ENCODE measurements around the gene COL7A1. TPM values are rescaled to one million over a fixed set of nuclear protein-coding genes. Genes with fewer than 3 reads are reported as not detected.
A peak's percentile ranks its signal among the peaks of the same experiment; 100 is the strongest.

The COL7A1 gene
- total and polyA plus RNA-seq, 2 of the 13 experiments (the other 11 are each of a cell fraction or from before 2014, with no cell fraction given) = 2.7 to 11.7 TPM

GRCh38 chr3:48623851-48624547 is 28.9 kb upstream of the COL7A1 start (continued):
- TF ChIP-seq IKZF5 (CRISPR knock-in tag; IDR thresholded peaks at IDR 0.05) (peak; percentile 49; the same call in 1 of the 2 replicates), ZNF605 (CRISPR knock-in tag; IDR thresholded peaks at IDR 0.05) (no peak), HNF1A (IDR thresholded peaks at IDR 0.05; ENCODE audit: low read depth) (peak; percentile 20; the same call in 1 of the 2 replicates), HNF1A (CRISPR knock-in tag; IDR thresholded peaks at IDR 0.05; ENCODE audit: borderline replicate concordance) (peak; percentile 32; the same call in 1 of the 2 replicates), NCOA1 (CRISPR knock-in tag; IDR thresholded peaks at IDR 0.05) (0 out of 2 replicates have a peak, but pooled peaks have one; percentile 37), IKZF1 (IDR thresholded peaks at IDR 0.05) (no peak), GTF3A (CRISPR knock-in tag; conservative IDR thresholded peaks at IDR 0.05) (no peak), HNF4A (CRISPR knock-in tag; IDR thresholded peaks at IDR 0.05) (no peak), MAFG (CRISPR knock-in tag; IDR thresholded peaks at IDR 0.05) (no peak), ZNF878 (CRISPR knock-in tag; IDR thresholded peaks at IDR 0.05) (0 out of 2 replicates have a peak, but pooled peaks have one; percentile 62), HMGA1 (CRISPR knock-in tag; conservative IDR thresholded peaks at IDR 0.05) (no peak), ZNF569 (CRISPR knock-in tag; IDR thresholded peaks at IDR 0.05; ENCODE audit: borderline replicate concordance) (no peak), SOX13 (IDR thresholded peaks at IDR 0.05) (no peak), SOX13 (CRISPR knock-in tag; conservative IDR thresholded peaks at IDR 0.05 in 1 of 2, IDR thresholded peaks at IDR 0.05 in 1 of 2) (peak in 1 of 2 experiments; percentile 65; a peak in 1 of 4 replicates), U2AF2 (IDR thresholded peaks at IDR 0.05; ENCODE audit: low read depth, low read length) (no peak), ELF1 (CRISPR knock-in tag; IDR thresholded peaks at IDR 0.05) (peak; percentile 64), DNMT1 (CRISPR knock-in tag; IDR thresholded peaks at IDR 0.05) (no peak), MAF1 (CRISPR knock-in tag; IDR thresholded peaks at IDR 0.05; ENCODE audit: borderline replicate concordance) (no peak), CEBPG (CRISPR knock-in tag; IDR thresholded peaks at IDR 0.05) (peak; percentile 76), RELA (CRISPR knock-in tag; IDR thresholded peaks at IDR 0.05) (no peak), NR1H2 (CRISPR knock-in tag; IDR thresholded peaks at IDR 0.05; ENCODE audit: borderline replicate concordance, low read depth) (no peak), ZFP82 (CRISPR knock-in tag; IDR thresholded peaks at IDR 0.05; ENCODE audit: borderline replicate concordance) (no peak), REXO4 (CRISPR knock-in tag; IDR thresholded peaks at IDR 0.05; ENCODE audit: borderline replicate concordance) (no peak), ZNF580 (CRISPR knock-in tag; IDR thresholded peaks at IDR 0.05; ENCODE audit: borderline replicate concordance, low read depth) (no peak), SYNCRIP (IDR thresholded peaks at IDR 0.05; ENCODE audit: insufficient read depth, low read depth, low read length) (no peak)

All from HepG2 (cell line).